ENCODE results near the gene LRBA. TPM values are rescaled to one million over a fixed set of nuclear protein-coding genes. Genes with fewer than 3 reads are reported as not detected.

Gene LRBA
- polyA plus RNA-seq, 1 of the 3 experiments (the other 2 are of a cell fraction): 11.4 TPM

GRCh38 chr4:150394046-150394445 lies 621.0 kb downstream of the LRBA start (continued):
- TF ChIP-seq ZBTB33 (IDR thresholded peaks at IDR 0.05; ENCODE audit: borderline replicate concordance, low read depth) (no peak), RFX5 (IDR thresholded peaks at IDR 0.05; ENCODE audit: low read length) (no peak)

- Histone ChIP-seq H3K4me2 (no peak overlapping the region), H3K79me2 (ENCODE audit: insufficient read depth) (no peaks in the 10 kb centered on the region), H4K20me1 (ENCODE audit: insufficient read depth) (no peaks in the 10 kb centered on the region), H3K27me3 (ENCODE audit: insufficient read depth) (no peaks in the 10 kb centered on the region), H3K36me3 (replicated peaks in 1 of 2; ENCODE audit: control insufficient read depth in 1 of 2, insufficient read depth in 2 of 2, low read length in 1 of 2) (no peaks in the 10 kb centered on the region), H3K9me2 (no peaks in the 10 kb centered on the region), H3F3A (replicated peaks; ENCODE audit: insufficient read depth) (no peaks in the 10 kb centered on the region), H3K27ac (ENCODE audit: low read depth in 2 of 2, low read length in 1 of 2) (no peak overlapping the region), H3K9ac (no peak overlapping the region), H3K4me3 (ENCODE audit: low read depth in 2 of 2, low read length in 1 of 2) (no peak overlapping the region), H2AFZ (ENCODE audit: low read depth) (no peak overlapping the region), H3K9me3 (0 out of 2 replicates have a peak, but pooled peaks cover 5% of the 10 kb centered on the region), H3K4me1 (ENCODE audit: control insufficient read depth in 1 of 2, insufficient read depth in 2 of 2, low read depth in 1 of 2, low read length in 1 of 2) (no peaks in the 10 kb centered on the region)
- ChIA-PET CTCF (interaction anchor here (1.4 kb wide), 1 partner anchor 13 kb away, joined by 3 read pairs; no protein-coding TSS in a partner anchor), POLR2A (no interaction called here)
- WGBS (ENCODE audit: low lambda C conversion rate): 93% methylated on average over 2 of the region's 2 CpGs
- DNase-seq: no peak
- TF ChIP-seq RAD21 (IDR thresholded peaks at IDR 0.05; ENCODE audit: low read length) (no peak), MXI1 (IDR thresholded peaks at IDR 0.05; ENCODE audit: low read depth, low read length) (no peak), FOXM1 (IDR thresholded peaks at IDR 0.05; ENCODE audit: low read depth) (no peak), RCOR1 (IDR thresholded peaks at IDR 0.05; ENCODE audit: low read length) (no peak), USF1 (IDR thresholded peaks at IDR 0.05; ENCODE audit: borderline replicate concordance, low read depth) (no peak), NRF1 (IDR thresholded peaks at IDR 0.05; ENCODE audit: low read depth, low read length) (no peak), ELF1 (IDR thresholded peaks at IDR 0.05) (no peak), TCF12 (IDR thresholded peaks at IDR 0.05) (no peak), SMC3 (IDR thresholded peaks at IDR 0.05; ENCODE audit: low read depth, low read length) (no peak), GATA2 (CRISPR knock-in tag; IDR thresholded peaks at IDR 0.05) (no peak), RFX5 (IDR thresholded peaks at IDR 0.05; ENCODE audit: low read length) (no peak), EP300 (IDR thresholded peaks at IDR 0.05; ENCODE audit: borderline replicate concordance in 1 of 2, low read depth in 1 of 2, low read length in 1 of 2) (no peak), TEAD4 (IDR thresholded peaks at IDR 0.05; ENCODE audit: borderline replicate concordance, insufficient read depth) (no peak), IRF3 (IDR thresholded peaks at IDR 0.05; ENCODE audit: low read depth, low read length) (no peak)
These were observed 624.0 kb downstream of the LRBA start for GRCh38 chr4:150391052-150391451.

Data from SK-N-SH (cell line).